Left hindlimb (tissue), 1 donor: ENCODE measurements around the gene CTNNBIP1.

ENCODE experiments used
- DNase-seq: peaks from one replicate; pipeline ENCODE4 v3.0.0-alpha.2; 2018

CTNNBIP1 gene

DNA sequence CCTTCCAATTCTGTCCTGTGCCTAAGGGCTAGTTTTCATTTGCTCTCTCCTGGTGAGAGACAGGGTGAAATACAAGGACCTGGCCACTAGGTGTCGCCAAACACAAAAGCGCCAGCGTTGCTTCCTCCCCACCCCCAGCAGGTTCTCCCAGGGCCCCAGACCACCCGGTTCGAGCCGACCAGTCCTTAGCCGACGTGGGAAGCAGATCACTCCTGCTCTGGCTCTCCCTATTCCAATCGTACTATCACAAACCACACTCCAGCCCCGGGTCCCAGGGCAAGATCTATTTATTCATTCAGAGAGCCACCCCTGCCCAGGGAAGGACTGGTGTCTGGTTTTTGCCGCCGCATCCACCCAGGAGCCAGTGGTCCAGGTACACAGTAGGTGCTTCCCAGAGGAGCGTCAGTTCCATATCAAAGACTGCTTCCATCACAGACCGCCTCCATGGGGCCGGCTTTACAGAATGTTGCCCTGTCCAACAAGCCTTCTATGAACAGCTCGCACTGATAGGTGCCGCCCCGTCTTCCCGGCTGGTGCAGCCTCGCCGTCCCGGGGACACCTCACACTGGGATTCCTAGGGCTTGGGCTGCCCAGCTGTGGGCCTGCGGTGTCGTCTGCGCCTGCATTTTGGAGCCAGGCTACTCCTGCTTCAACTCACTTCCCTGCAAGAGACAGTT lies 35.0 kb downstream of the CTNNBIP1 start:
- DNase-seq, result peak; percentile 83

- no peak for DNase-seq
Measured at GRCh38 chr1:9874412-9874811, 35.7 kb downstream of the CTNNBIP1 start.

DNA sequence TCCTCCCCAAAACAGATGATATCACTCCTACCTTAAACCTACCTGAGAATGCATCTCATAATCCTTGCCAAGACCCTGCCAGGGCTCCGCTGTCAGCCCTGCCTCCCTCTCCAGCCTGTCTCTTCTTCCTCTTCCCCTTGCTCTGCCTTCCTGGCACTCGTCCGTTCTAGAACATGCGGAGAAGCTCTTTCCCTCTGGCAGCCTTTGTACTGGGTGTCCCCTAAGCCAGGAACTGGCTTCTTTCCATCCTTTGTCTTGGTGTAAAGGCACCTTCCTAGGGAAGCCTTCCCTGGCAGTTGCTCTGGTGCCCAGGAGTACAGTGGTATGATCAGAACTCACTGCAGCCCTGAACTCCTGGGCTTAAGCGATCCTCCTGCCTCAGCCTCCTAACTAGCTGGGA lies 36.1 kb downstream of the CTNNBIP1 start:
- DNase-seq, result no peak

DNA sequence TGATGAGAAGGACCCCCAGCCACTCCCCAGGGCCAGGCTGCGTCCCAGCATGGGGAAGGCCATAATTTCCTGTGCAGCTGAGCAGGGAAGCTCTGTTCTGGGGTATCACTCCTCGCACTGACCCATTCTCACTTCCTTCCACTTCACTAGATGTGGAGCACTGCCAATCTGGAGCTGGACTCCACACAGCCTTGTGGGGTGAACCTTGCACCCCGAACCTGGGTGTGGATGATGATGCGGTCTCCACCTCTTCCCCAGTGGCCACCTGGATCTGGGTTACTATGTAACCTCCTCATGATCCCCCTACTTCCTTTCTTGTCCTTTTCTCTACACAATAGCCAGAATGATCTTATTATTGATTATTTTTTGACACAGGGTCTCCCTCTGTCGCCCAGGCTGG lies 36.7 kb downstream of the CTNNBIP1 start:
- DNase-seq, result no peak

DNA sequence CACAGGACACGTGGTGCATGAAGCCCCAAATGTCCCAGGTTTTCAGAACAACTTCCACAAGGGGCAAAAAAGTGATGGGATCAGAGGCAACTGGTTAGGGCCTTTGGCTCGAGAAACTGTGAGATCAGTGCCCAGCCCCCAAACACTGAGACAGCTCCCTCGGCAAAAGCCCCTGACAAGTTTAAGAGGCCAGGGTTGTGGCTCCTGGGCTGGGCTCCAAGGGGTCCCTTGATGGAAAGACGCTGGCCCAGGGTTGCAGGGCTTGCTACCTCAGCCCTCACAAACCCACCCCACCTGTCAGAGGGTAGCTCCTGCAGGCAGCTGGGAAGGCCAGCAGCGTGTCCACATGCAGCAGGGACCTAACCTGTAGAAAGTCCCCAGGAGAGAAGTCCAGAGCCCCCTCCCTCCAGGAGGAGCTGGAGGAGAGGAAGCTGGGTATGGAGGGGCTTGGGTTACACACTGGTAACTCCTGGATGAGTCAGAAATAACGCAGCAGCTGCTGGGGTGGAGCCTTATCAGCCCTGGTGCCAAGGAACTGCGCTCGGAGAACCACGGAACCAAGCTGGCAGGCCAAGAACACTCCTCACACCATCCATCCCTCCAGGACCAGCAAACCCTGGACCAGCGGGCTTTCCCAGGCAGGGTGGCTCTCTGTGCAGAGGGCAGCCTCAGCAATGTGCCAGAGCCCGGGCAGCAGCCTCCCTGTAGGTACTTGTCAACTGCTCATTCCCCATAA lies 37.5 kb downstream of the CTNNBIP1 start:
- no peak for DNase-seq

DNA sequence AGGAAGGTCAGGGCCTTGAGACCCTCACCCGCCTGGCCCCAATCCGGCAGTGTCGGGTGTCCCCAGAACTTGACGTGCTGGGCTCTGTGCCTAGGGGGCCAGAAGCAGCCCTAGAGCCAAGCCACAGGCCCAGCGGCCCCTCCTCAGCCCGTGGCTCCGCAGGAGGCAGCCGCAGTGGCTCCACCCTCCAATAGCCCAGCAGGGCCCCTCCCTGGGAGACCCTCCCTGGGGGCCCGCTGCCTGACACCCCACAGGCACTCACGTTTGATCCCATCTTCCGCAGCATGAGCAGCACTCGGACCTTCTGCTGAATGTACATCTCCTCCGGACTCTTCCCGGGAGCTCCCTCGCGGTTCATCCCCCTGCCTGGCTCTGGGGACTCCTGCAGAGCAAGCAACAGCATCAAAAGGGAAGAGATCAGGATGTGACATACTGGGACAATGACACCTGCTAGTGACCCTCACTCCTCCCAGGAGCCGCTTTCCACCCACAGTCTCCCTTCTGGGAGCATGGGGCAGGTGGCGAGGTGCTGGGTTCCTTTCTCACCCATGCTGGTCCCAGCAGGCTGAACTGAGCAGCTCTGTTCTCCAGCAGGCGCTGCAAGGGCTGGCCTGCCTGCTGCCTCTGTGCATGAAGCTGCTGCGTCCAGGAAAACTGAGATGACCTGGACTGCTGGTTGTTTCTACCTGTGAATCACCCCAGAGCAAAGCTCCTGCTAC lies 38.2 kb downstream of the CTNNBIP1 start:
- no peak for DNase-seq

DNA sequence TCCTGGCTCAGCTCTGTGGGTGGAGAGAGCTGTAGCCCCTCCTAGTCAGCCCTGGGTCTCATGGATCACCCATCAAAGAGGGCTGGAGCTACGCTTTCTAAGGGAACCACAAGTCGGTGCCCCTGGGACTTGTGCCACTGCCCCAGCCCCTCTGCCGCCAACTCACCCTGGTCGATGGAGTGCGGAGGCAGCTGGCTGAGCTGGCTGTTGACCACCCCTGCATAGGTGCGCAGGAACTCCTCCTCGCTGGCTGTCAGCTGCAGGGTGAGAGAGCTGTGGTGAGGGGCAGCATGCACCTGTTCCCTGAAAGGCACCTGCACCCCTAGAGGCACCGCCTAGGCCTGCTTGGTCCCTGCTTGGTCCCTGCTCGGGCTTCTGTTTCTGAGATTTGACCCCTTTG lies 39.0 kb downstream of the CTNNBIP1 start:
- no peak for DNase-seq

GRCh38 chr1:9870572-9870971 lies 39.5 kb downstream of the CTNNBIP1 start:
- DNase-seq, result no peak

DNA sequence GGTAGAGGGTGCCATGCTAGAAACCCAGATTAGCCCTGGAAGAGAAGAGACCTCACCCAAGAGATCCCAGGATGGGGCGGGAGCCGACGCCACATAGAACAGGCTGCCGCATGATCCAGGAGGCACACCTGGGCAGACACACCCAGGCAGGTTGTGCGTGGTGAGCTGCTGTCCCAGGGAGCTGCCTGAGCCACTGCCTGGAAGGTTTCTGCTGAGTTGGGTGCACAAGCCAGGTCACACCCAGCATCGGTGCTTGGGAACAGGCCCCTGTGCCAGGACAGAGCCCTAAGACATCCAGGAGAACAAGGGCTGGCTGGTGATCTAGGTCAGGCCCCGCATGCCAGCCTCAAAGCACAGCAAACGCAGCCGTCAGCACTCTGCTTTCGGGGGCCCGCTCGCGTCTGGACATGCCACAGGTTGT lies 40.2 kb downstream of the CTNNBIP1 start:
- no peak for DNase-seq

GRCh38 chr1:9868244-9868590 lies 41.9 kb downstream of the CTNNBIP1 start:
- no peak for DNase-seq

GRCh38 chr1:9867408-9868243 lies 42.4 kb downstream of the CTNNBIP1 start:
- peak; percentile 79 for DNase-seq

DNA sequence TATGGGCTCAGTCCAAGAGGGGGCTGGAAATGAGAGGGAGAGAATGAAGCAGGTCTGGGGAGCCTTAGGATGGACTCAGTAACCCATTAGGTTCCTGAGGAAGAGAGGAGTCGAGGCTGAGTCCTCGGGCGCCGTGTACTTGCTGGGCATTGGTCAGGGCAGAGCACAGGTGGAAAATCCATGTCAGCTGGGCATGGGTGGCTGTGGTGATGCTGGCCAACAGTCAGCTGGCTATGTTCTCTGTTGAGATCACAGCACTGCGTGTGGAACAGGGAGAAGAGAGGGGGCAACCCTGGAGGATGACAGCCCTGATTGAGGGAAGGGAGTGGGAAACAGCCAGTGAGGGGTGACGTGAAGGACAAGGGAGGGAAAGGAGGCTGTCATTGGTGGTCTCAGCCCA lies 43.2 kb downstream of the CTNNBIP1 start:
- DNase-seq, result no peak

DNA sequence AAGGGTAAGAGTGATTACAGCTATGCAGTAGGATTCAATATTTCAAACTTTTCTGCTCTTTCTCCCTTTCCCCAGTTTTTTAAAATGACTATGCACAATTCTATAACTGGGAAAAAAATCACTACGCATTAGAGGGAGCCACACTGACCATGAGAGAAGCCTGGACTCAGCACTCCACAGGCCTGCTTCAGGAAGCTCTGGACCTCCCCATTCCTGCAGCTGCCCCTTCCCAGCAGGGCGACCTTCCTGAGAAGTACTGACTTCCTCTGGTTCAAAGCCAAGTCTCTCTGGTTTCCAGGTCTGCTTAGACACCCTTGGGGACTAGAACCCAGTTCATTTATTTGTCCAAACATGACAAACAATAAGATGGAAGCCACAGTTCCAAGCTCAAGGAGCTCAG lies 44.3 kb downstream of the CTNNBIP1 start:
- DNase-seq, result no peak

DNA sequence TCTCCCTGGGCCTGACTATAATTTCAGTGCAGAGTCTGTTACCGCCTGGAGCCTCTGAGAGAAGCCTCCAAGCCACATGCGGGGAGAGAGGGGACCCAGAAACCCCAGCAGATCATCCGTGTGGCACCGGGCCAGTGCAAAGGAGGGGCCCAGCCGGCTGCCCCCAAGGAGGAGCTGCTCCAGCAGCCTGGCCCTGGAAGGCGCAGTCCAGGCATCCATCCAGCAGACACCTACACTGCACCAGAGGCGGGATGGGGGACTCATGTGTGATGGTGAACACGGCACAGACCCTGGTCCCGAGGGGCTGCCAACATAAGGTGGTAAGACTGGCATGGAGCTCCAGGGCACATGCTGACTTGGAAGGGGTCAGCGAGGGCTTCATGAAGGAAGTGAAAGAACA lies 46.7 kb downstream of the CTNNBIP1 start:
- DNase-seq, result no peak

GRCh38 chr1:9861360-9861759 lies 48.7 kb downstream of the CTNNBIP1 start:
- DNase-seq, result no peak

- no peak for DNase-seq
Measured at GRCh38 chr1:9860887-9861286, 49.2 kb downstream of the CTNNBIP1 start.

- DNase-seq, result peak; percentile 15
Measured at GRCh38 chr1:9859281-9860014, 50.6 kb downstream of the CTNNBIP1 start.

DNA sequence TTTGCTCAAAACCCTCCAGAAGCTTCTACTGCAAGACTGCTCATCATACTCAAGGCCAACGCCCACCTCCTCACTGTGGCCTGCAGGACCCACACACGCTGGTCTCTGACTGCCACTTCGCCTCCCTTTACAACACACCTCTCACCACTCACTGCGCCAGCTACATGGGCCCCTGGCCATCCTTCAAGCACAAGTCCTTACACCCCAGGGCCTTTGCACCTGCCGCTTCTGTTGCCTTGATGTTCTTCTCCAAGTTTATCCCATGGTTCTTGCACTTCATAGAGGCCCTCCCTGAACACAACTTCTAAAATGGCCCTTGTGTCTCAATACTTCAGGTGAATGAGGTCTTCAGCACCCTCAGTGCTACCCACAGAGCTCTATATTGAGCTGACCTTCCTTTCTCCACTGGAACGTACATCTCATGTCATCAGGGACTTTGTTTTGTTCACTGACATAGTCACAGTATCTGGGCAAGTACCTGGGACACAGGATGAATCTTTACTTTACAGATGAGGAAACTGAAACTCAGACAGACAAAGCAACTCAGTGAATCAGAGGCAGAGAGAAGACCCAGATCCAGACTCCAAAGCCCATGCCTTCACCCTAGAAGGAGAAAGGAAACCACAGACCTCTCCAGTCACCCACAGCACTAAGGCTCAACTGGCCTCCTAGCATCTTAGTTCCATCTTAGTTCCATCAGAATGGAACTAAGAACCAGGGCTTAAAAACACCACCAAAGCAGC lies 51.6 kb downstream of the CTNNBIP1 start:
- DNase-seq, result no peak

- no peak for DNase-seq
Measured at GRCh38 chr1:9855186-9855585, 54.9 kb downstream of the CTNNBIP1 start.

DNA sequence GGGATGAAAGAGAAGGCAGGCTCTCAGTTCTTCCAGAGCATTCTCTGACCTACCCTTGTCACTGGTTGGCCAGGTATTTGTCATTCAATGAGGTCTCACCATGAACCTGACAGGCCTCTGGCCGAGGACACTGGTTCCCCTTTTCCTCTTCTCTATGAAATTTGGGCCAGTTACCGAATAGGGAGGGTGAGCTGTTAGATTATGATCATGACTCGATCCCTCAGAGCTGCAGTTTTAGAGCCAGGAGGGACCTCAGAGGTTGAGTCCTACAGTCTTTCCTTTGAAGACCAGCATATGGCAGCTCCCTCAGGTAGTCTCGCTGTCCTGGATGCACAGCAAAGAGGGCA lies 56.8 kb downstream of the CTNNBIP1 start:
- no peak for DNase-seq

- DNase-seq, result no peak
Measured at GRCh38 chr1:9852410-9853248, 57.4 kb downstream of the CTNNBIP1 start.
